Measurements from ENCODE around the gene CCDC149. TPM values are rescaled to one million over a fixed set of nuclear protein-coding genes. Genes with fewer than 3 reads are reported as not detected.

The CCDC149 gene
- total RNA-seq, 2 donors from 2014 or later = 14.9 to 19.5 TPM

DNA sequence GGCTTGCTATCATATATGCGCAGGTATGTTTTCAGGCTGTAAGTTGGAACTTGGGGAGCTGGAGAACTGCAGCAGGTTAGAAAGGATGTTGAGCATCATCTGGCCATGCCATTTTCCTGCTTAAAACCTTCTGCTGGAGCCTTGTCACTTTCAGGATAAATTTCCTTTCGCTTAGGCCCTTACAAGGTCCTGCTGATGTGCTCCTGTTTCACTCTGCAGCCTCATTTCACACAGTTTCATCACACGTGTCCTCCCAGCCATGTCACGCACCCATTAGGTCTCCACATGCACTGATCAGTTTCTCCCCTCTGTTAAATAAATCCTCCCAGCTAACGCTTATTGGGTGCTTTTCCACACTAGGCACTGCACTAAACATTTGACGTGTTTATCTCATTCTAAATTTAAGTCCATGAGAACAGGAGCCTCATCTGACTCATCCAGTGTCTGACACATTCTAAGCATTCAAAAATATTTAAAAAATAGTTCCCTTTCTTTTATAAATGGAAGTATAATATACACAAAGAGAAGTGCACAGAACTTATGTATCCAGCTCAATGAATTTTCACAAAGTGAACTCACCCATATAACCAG lies 102.9 kb downstream of the CCDC149 start:
- peak in 1 of 2 donors; percentile 50 for ATAC-seq
- intact Hi-C loops (cut with DNase I) = no loop called here
- no peak for DNase-seq

DNA sequence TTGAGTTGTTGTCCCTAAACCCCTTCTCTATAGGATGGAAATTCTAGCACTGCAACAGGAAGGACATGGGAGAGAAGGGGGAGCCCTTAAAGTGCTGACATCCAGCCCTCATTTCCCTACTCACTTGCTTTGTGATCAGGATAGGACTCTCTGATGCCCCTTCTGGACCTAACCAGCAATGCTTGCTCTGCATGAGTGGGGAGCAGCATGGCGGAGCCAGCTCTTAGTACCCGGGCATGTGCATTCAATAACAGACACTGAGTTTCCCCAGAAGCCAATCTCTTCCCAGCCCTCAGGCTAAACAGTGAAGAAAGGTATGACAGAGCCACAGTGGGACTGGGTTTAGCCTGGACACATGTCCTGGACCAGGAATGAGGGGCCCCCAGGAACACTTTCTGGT lies 103.5 kb downstream of the CCDC149 start:
- intact Hi-C loops (cut with DNase I) = no loop called here
- ATAC-seq (peak; percentile 37 to 48), DNase-seq (no peak)

GRCh38 chr4:24808955-24809354 lies 103.9 kb downstream of the CCDC149 start:
- DNase-seq = no peak
- intact Hi-C loops (cut with DNase I) = no loop called here
- ATAC-seq = no peak

DNA sequence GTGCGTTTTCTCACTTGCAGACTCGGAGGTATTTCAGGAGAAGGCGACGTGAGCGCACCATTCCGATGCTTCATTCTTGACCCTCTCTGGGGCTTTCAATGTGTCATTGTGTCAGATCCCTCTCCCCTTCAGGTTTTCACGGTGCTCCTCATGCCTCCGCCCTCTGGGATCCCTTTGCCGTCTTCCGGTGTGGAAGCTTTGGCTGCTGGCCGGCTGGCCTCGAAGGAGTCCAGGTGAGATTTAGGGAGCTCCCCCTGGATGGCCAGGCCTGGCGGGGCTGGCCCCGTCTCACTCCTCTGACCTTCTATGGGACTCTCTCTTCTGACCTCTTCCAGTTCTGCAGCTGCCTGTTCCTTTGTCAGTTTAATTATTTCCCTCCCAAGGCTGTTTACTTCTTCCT lies 104.6 kb downstream of the CCDC149 start:
- intact Hi-C loops (cut with DNase I) = no loop called here
- DNase-seq (no peak), ATAC-seq (no peak)

- intact Hi-C loops (cut with DNase I) = no loop called here
- no peak for ATAC-seq
These were observed 105.2 kb downstream of the CCDC149 start for GRCh38 chr4:24807611-24808010.

DNA sequence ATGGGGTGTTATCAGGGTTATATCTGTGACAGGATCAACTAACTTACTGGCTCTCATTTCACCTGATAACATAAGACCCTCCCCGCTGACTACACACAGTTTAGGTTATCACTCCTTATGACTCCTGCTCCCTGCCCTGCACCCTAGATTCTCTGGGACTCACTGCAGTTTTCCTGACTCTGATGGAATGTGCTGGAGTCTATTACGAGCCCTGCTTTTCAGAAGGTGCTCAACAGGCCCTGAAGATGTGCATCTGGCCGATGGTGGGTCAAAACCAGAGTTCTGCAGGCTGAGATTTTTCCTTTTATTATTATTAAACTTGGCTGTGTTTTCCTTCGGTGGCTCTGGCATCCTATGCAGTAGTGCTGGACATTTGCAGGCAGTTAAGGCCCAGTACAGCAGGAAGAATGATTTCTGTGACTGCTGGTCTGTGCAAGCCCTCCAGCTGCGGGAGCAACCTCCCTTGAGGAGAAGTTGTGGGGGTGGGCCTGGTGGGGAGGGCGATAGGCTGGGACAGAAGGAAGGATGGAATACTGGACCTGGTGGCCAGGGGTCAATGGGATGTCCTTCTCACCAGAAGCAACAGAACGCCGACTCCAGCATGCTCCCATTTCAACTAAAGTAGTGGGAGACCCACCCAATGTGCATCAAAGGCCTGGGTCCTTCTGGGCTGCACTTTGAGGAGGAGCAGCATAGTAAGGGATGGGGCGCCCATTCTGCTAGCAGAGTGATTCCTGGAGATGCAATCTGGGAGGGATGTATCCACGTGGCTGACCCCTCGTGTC lies 106.4 kb downstream of the CCDC149 start:
- no peak for ATAC-seq
- intact Hi-C loops (cut with DNase I) = no loop called here

More at GRCh38 chr4:24807611-24808010, 105.2 kb downstream of the CCDC149 start:
- DNase-seq = no peak

DNA sequence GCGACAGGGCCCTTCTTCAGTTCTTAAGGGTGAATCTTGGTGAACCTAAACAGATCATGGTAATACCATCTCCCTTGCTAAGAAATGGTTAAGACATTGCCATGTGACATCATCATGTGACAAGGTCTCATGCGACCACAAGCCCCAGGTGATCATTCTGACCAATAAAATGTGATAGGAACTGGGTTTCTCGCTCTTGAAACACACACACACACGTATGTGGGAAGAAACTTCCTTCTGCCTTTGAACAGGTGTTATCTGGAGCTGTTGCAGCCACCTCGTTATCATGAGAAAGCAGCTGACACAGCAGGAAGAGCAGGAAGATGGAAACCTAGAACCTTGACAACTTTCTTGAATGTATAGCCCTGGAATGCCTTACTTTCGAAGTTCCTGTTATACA lies 107.3 kb downstream of the CCDC149 start:
- no peak for DNase-seq
- ATAC-seq = no peak
- intact Hi-C loops (cut with DNase I) = no loop called here

More for the DNA sequence above, 106.4 kb downstream of the CCDC149 start:
- DNase-seq = no peak

DNA sequence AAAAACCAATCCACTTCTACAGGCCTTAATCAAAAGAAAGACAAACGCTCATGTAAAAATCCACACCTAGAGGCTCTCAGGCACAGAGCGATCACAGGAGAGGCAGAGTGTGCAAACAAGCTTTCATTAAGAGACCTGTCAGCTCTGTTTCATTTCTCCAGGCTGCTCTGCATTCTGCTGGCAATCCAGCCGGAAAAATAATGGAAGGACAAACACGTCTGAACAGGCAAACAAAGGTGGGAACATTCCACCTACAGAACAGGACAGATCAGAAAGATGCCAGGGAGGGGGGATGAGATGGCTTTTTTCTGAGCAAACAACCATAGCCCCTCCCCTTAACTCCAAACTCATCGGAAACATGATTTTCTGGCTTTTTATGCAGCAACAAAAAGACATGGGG lies 107.8 kb downstream of the CCDC149 start:
- DNase-seq = no peak
- no peak for ATAC-seq
- intact Hi-C loops (cut with DNase I) = no loop called here

- DNase-seq (no peak), ATAC-seq (no peak)
- intact Hi-C loops (cut with DNase I) = no loop called here
These were observed 110.2 kb downstream of the CCDC149 start for GRCh38 chr4:24802648-24803047.

GRCh38 chr4:24801136-24801855 lies 111.5 kb downstream of the CCDC149 start:
- intact Hi-C loops (cut with DNase I) = no loop called here
- no peak for DNase-seq

GRCh38 chr4:24800325-24800895 lies 112.4 kb downstream of the CCDC149 start:
- intact Hi-C loops (cut with DNase I) = no loop called here
- no peak for DNase-seq
- ATAC-seq = peak; percentile 11 to 35

More at GRCh38 chr4:24801136-24801855, 111.5 kb downstream of the CCDC149 start:
- peak in 1 of 2 donors; percentile 35 for ATAC-seq

- intact Hi-C loops (cut with DNase I) = loop anchor here in 1 of 2 donors (10.0 kb wide), 2 partner anchors 215 to 315 kb away; partner anchors contain the start of gene DHX15
- ATAC-seq = no peak
- no peak for DNase-seq
These were observed 113.1 kb downstream of the CCDC149 start for GRCh38 chr4:24799544-24800324.

- ATAC-seq = no peak
- DNase-seq = no peak
- intact Hi-C loops (cut with DNase I) = loop anchor here in 1 of 2 donors (10.0 kb wide), 2 partner anchors 214 to 314 kb away; partner anchors contain the start of gene DHX15
These were observed 113.7 kb downstream of the CCDC149 start for GRCh38 chr4:24799196-24799543.

DNA sequence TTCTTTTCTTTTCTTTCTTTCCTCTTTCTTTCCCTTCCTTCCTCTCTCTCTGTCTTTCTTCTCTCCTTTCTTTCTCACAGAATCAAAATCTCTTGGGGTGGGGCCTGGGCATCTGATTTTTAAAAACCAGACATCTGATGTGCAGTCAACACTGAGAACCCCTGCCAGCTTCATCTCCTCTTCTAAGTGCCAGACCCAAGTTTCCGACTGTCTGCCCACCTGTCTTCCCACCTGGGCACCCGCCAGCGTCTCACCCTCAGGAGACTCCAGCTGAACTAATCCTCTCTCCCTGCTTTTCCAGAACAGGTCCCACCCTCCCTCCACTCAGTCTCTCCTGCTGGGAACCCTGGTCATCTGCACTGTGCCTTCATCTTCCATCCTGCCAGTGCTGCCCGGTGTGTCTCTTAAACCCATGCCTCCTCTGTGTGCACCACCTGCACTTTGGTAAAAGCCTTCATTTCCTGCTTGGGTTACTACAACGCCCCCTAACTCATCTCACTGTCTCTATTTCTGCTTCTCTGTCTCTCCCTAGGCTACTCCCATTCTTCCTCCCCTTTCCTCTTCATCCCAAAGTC lies 114.7 kb downstream of the CCDC149 start:
- intact Hi-C loops (cut with DNase I) = loop anchor here in 1 of 2 donors (10.0 kb wide), 2 partner anchors 213 to 313 kb away; partner anchors contain the start of gene DHX15
- ATAC-seq (no peak), DNase-seq (no peak)

- intact Hi-C loops (cut with DNase I) = loop anchor here in 1 of 2 donors (10.0 kb wide), 2 partner anchors 212 to 312 kb away; partner anchors contain the start of gene DHX15
- ATAC-seq (no peak), DNase-seq (no peak)
These were observed 116.2 kb downstream of the CCDC149 start for GRCh38 chr4:24796620-24797019.

DNA sequence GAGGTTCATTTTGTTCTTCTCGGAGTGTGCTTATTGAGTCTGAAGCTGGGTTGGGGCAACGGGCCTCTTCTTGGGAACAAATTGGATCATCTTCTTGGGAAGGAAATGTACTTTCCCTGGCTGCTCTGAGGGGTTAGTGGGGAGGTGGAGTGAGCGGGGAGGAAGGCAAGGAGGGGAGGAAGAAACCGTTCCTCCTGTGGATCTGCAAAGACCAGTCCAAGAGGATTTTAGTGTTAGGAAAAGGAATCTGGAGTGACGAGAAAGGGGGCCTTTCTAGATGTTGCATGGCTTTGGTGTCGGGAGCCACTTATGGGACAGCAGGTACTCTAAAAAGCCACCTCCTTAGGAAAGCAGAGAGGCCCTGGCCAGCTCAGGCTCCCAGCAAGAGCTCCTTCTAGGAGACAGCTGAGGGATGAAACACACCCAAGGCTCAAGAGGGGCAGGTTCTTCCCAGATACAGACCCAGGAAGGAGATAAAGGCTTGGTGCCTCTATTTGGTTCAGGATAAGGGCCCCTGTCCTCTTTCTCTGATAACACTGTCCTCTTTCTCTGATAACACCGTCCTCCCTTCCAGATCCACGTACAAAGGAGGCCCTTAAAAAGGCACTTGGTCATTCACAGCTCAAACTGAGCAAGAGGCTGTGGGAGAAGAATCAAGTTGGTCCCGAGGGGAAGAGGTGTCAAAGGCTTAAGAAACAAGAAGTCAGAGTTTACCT lies 117.0 kb downstream of the CCDC149 start:
- ATAC-seq (peak; percentile 3 to 14), DNase-seq (no peak)
- intact Hi-C loops (cut with DNase I) = loop anchor here in 1 of 2 donors (10.0 kb wide), 2 partner anchors 211 to 311 kb away; partner anchors contain the start of gene DHX15

DNA sequence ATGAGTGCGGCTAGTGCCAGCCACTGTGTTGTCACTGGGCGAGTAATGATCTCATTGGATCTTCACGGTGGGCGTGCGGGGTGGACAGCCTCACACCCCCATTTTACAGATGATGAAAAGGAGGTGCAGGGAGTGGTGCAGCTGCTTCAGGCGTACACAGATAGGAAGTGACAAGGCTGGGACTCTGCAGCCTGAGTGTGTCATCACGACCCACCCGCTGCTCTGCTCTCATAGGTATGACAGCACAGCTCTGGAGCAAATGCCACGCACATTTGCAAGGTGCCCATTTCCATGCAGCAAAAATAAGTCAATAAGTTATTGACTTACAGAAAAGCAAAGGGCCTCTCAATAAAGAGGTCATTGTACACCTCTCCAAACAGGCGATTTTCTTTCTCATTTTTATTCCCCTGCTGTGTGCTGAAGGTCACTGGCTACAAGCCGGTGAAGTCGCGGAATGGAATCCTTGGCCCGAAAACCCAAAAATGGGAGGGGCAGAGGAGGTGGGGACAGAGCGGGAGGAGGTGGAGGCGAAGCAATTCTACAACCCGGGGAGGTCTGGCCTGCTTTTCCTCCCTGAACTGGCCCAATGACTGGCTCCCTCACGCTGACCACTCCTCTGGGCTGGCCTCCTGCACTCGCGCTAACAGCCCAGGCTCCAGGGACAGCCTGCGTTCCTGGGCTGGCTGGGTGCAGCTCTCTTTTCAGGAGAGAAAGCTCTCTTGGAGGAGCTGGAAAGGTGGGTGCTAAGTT lies 117.8 kb downstream of the CCDC149 start, which contains the start of gene SOD3:
TSS of gene SOD3 (plus strand) at position 658 of the 750 bp plus-strand sequence. CDS start 3,949 bp downstream, outside the sequence.
- peak; percentile 96 to 97 for ATAC-seq
- intact Hi-C loops (cut with DNase I) = loop anchor here in 1 of 2 donors (10.0 kb wide), 2 partner anchors 210 to 310 kb away; partner anchors contain the start of gene DHX15

More for the DNA sequence above, 117.8 kb downstream of the CCDC149 start, which contains the start of gene SOD3:
- DNase-seq = peak; percentile 83
